Measurements from ENCODE around the gene ABTB1. TPM values are rescaled to one million over a fixed set of nuclear protein-coding genes. Genes with fewer than 3 reads are reported as not detected.

Gene ABTB1
- total RNA-seq, 3 donors from 2014 or later (not counting 1 experiment from before 2014, with no cell fraction given) = 98.8 to 127 (median 107) TPM

- H3K4me3 Mint-ChIP-seq = no peak overlapping the region
- Histone ChIP-seq H3K27ac (ENCODE audit: low read length) (no peak overlapping the region), H3K9me3 (ENCODE audit: control insufficient read depth, insufficient read depth, low read length) (no peaks in the 10 kb centered on the region), H3K36me3 (ENCODE audit: control insufficient read depth, insufficient read depth, low read length) (no peaks in the 10 kb centered on the region), H3K4me1 (ENCODE audit: control insufficient read depth, insufficient read depth, low read length) (peaks cover 11% of the 10 kb centered on the region), H3K27me3 (ENCODE audit: control insufficient read depth, insufficient read depth, low read length) (no peaks in the 10 kb centered on the region), H3K4me3 (ENCODE audit: low read length) (no peak overlapping the region)
- H3K27me3 Mint-ChIP-seq (ENCODE audit: low read depth in 2 of 2) = peaks cover 9 to 12% of the 10 kb centered on the region in 2 donors
- peak in 1 of 2 donors; percentile 59 for DNase-seq
- peaks cover 18% of the 10 kb centered on the region in 2 donors for H3K4me1 Mint-ChIP-seq
- no peak for TF ChIP-seq CTCF (IDR thresholded peaks at IDR 0.05)
- no peaks in the 10 kb centered on the region for H3K9me3 Mint-ChIP-seq
- intact Hi-C loops (cut with micrococcal nuclease) = no loop called here
- H3K27ac Mint-ChIP-seq = peak overlapping the region; percentile 39 to 61
- WGBS (ENCODE audit: insufficient coverage) = 26% methylated on average over 3 of the region's 3 CpGs
- peak; percentile 85 to 96 (median 88) for ATAC-seq
- no peaks in the 10 kb centered on the region for H3K36me3 Mint-ChIP-seq
These were observed 35.2 kb upstream of the ABTB1 start for GRCh38 chr3:127637546-127637945.

GRCh38 chr3:127637971-127638370 lies 34.8 kb upstream of the ABTB1 start:
- H3K4me1 ChIP-seq (ENCODE audit: control insufficient read depth, insufficient read depth, low read length) = peaks cover 11% of the 10 kb centered on the region
- DNase-seq (no peak), ATAC-seq (no peak)
- H3K9me3 ChIP-seq (ENCODE audit: control insufficient read depth, insufficient read depth, low read length) = no peaks in the 10 kb centered on the region
- Mint-ChIP-seq H3K9me3 (no peaks in the 10 kb centered on the region), H3K27ac (peak overlapping the region; percentile 39 to 61), H3K27me3 (ENCODE audit: low read depth in 2 of 2) (peaks cover 9 to 12% of the 10 kb centered on the region in 2 donors), H3K4me3 (no peak overlapping the region), H3K4me1 (peaks cover 18% of the 10 kb centered on the region in 2 donors), H3K36me3 (no peaks in the 10 kb centered on the region)
- intact Hi-C loops (cut with micrococcal nuclease) = no loop called here
- no peaks in the 10 kb centered on the region for H3K36me3 ChIP-seq (ENCODE audit: control insufficient read depth, insufficient read depth, low read length)
- TF ChIP-seq CTCF (IDR thresholded peaks at IDR 0.05) = no peak
- no peak overlapping the region for H3K4me3 ChIP-seq (ENCODE audit: low read length)
- H3K27me3 ChIP-seq (ENCODE audit: control insufficient read depth, insufficient read depth, low read length) = no peaks in the 10 kb centered on the region
- no peak overlapping the region for H3K27ac ChIP-seq (ENCODE audit: low read length)

GRCh38 chr3:127639173-127640041 lies 33.3 kb upstream of the ABTB1 start:
- H3K4me3 Mint-ChIP-seq = no peak overlapping the region

More at GRCh38 chr3:127639173-127640041, 33.3 kb upstream of the ABTB1 start:
- Mint-ChIP-seq H3K4me1 (peaks cover 18% of the 10 kb centered on the region in 2 donors), H3K36me3 (no peaks in the 10 kb centered on the region), H3K27me3 (ENCODE audit: low read depth in 2 of 2) (peaks cover 3 to 7% of the 10 kb centered on the region in 2 donors), H3K27ac (no peak overlapping the region), H3K9me3 (no peaks in the 10 kb centered on the region)
- Histone ChIP-seq H3K36me3 (ENCODE audit: control insufficient read depth, insufficient read depth, low read length) (no peaks in the 10 kb centered on the region), H3K27me3 (ENCODE audit: control insufficient read depth, insufficient read depth, low read length) (no peaks in the 10 kb centered on the region), H3K4me1 (ENCODE audit: control insufficient read depth, insufficient read depth, low read length) (peaks cover 11% of the 10 kb centered on the region), H3K4me3 (ENCODE audit: low read length) (no peak overlapping the region), H3K9me3 (ENCODE audit: control insufficient read depth, insufficient read depth, low read length) (no peaks in the 10 kb centered on the region), H3K27ac (ENCODE audit: low read length) (no peak overlapping the region)
- no peak for DNase-seq
- TF ChIP-seq CTCF (IDR thresholded peaks at IDR 0.05) = no peak
- ATAC-seq = no peak
- intact Hi-C loops (cut with micrococcal nuclease) = no loop called here
- WGBS (ENCODE audit: insufficient coverage) = 96% methylated on average over 5 of the region's 5 CpGs
